ENCODE measurements around the gene GNAO1.

GNAO1 gene

DNA sequence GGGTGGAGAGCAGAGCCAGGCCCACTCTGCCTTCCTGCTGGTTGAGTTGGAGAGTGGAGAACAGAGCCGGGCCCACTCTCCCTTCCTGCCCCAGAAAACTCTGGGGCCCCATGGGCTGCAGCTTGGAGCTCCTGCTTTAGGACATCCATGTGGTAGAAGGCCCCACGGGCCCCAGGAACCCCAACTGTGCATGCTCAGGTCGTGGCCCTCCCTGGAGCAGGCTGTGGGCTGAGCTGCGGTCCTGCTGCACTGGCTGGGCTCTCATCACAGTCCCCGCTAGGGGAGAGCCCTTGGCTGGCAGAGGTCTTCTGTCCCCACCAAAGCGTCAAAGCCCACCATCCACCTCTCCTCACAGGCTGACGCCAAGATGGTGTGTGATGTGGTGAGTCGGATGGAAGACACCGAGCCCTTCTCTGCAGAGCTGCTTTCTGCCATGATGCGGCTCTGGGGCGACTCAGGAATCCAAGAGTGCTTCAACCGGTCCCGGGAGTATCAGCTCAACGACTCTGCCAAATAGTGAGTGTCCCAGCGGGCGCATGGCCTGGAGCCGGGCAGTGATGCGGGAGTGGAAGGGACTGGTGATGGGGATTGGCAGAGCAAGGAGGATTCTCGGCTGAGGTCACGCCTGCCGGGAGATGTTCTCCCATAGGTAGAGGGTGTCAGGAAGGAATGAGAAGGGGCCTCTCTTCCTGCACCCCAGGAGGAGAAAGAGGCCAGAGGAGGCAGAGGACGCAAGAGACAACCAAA lies 137.2 kb downstream of the GNAO1 start:
- in situ Hi-C loops (cut with MboI; ENCODE audit: low sequenced_read_pairs), result no loop called here

DNA sequence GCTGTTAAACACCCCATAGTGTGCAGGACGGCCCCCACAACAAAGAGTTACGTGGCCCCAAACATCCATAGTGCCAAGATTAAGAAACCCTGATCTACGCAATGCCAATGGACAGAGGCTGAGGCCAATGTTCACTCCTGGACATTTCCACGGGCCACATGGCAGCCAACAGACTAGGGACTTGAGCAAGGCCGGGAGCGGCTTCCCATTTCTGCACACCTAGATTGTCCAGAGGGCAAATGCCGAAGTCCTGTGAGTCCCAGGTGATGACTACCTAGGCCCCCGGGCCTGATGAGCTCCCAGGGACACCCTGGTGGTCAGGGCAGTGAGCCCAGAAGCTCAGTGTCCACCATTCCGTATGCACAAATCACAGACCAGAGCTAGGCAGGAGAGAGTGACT lies 138.6 kb downstream of the GNAO1 start:
- in situ Hi-C loops (cut with MboI; ENCODE audit: low sequenced_read_pairs), result no loop called here

DNA sequence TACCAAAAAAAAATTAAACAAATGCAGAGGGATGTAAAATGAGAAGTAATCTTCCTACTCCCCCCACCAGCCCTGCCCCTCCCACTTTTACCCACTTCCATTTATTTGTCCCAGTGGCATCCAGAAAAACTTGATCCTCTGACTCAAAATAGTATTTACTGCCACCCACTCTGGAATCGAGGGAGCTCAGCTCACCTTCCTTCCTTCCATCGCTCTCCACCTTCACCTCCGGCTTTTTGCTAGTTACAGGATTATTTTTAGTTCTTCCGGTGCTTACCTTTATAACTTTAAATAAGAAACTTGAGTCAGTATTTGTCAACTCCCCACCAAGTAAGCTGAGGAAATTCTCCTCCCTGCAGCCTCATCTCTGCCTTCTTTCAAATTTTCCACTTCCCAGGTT lies 139.2 kb downstream of the GNAO1 start:
- in situ Hi-C loops (cut with MboI; ENCODE audit: low sequenced_read_pairs), result no loop called here

DNA sequence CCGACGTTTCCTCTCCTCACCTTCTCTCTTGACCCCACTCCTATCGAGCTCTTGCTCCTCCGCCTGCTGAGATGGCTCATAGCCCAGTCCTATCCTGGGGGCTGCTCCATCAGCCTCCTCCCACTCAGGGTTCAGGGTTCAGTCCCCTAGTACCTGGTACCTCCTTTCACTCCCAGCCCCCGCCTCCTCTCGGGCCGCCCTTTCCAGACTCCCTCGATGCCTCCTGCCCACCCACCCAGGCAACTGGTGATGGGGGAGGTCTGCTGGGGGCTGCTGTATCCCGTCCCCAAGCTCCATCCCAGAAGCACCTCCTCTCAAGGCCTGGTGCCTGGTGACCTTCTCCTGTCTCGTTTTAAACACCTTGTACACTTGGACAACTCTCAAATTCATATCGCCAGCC lies 140.1 kb downstream of the GNAO1 start:
- in situ Hi-C loops (cut with MboI; ENCODE audit: low sequenced_read_pairs), result no loop called here

DNA sequence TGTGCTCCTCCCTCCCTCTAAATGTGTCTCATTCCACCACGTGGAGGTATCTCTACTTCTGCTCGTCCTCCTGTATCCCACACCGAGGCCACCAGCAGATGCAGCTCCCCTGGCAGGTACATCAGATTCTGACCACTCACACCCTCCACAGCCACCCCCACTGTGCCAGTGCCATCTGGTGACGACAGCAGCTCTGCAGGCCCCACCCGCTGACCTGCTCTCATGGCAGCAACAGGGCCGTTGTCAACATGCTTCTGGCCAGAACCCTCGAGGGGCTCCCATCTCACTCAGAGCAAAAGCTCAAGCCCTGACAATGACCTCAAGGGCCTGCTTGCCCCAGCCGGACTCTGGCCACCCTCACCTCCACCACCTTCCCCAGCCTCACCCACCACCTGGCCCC lies 140.6 kb downstream of the GNAO1 start:
- in situ Hi-C loops (cut with MboI; ENCODE audit: low sequenced_read_pairs), result no loop called here

DNA sequence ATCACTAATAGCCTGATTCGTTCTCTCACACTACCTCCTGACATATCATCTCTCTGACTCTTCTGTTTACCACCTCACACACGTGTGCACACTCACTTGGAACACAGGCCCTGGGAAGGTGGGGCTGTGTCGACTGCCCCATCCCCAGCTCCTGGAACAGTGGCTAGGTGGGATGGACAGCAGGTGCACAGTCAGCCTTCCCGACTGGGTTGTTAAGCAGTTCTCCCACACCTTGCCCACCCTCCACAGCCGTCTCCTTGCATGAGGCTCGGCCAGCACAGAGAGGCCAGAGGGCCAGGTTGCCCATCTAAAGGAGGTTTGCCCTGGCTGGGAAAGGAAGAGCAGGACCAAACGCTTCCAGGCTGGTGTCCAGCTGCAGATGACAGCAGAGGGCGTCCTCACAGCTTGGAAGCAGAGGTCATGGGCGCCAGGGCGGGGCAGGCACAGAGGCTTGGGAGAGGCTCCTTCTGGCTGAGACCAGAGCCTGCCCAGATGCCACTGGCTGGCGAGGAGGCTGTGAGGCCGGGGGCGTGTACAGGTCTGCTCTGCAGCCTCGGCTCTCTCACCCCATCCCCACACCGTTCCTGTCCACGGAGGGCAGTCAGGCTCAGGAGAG lies 141.3 kb downstream of the GNAO1 start:
- in situ Hi-C loops (cut with MboI; ENCODE audit: low sequenced_read_pairs), result no loop called here

DNA sequence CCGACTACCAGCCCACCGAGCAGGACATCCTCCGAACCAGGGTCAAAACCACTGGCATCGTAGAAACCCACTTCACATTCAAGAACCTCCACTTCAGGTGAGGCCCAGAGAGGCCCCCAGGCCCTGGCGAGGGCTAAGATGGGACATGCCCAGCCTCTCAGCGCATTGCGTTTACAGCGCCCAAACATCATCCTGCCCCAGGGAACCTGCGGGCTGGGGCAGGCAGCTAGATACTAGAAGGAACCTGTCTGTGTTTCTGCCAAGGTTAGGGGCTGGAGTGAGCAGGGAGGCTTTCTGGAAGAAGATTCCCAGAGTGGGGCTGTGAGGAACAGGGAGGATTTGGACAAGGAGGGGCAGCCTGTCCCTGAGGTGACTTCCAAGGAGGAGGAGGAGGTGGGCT lies 143.5 kb downstream of the GNAO1 start:
- in situ Hi-C loops (cut with MboI; ENCODE audit: low sequenced_read_pairs), result no loop called here

DNA sequence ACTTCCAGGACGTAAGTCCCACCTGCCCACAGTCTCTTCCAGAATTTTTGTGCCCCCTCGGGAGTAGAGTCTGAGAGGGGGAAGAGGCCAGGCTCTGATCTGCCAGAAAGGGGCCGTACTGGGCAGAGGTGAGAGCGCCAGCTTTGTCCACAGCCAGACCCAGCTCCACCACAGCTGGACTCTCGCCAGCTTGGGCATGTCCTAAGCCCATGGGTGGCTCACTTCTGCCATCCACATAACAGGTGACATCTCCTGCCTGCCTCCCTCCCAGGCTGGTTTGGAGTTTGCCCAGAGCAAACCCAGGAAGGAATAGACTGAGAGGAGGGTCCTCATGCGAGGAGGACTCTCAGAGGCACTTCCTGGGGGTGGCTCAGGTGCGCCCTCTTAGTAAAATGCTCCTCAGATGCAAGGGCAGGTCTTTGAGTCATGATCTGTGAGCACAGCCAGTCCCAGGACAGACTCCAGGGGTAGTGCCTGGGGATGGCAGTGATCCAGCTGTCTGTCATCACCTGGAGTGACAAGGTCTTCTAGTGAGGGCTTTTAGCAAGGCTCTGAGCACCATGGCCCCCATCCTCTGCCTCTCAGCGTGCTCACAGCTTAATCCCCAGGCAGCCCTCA lies 144.9 kb downstream of the GNAO1 start:
- in situ Hi-C loops (cut with MboI; ENCODE audit: low sequenced_read_pairs), result no loop called here

DNA sequence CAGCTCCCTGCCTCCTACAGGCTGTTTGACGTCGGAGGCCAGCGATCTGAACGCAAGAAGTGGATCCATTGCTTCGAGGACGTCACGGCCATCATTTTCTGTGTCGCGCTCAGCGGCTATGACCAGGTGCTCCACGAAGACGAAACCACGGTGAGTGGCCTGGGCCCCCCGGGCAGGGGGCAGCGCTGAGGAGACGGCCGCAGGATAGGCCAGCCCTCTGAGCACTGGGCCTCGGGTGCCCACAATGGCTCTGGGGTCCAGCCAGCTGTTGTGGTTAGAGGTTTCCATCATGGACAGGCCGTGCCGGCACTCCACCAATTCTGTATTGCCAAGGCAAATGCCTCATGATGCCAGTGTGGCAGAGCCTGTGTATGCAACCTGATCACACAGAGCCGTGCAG lies 145.4 kb downstream of the GNAO1 start:
- in situ Hi-C loops (cut with MboI; ENCODE audit: low sequenced_read_pairs), result no loop called here

DNA sequence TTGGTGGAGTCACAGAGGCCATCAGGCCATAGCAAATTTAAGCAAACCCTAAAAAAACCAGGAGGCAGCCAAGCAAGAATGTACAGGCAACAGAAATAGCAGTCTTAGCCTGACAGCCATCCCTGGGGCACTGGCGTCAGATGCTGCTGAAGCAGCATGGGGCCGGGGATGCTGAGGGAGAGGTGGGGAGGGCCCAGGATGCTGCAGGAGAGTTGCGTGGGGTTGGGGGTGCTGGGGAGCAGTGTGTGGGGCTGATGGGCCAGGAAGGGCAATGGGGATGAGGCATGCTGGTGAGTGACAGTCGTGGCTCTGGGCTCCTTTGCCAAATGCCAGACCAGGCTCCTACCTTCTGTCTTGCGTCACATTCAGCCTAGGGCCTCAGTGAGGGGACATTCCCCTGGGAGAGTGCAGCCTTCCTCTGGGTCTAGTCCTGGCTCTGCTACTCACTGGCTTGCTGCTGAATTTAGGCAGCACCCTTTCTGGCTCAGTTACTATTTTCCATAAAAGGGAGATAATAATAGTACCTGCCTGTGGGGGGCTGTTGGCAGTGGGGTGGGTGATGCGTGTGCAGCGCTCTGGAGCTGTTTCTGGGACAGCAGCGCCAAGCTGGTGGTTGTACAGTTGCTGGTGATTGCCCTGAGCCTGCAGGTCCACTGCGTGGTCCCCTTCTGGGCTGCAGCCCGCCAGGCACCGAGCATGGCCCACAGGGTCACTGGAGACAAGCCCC lies 146.0 kb downstream of the GNAO1 start:
- in situ Hi-C loops (cut with MboI; ENCODE audit: low sequenced_read_pairs), result no loop called here

DNA sequence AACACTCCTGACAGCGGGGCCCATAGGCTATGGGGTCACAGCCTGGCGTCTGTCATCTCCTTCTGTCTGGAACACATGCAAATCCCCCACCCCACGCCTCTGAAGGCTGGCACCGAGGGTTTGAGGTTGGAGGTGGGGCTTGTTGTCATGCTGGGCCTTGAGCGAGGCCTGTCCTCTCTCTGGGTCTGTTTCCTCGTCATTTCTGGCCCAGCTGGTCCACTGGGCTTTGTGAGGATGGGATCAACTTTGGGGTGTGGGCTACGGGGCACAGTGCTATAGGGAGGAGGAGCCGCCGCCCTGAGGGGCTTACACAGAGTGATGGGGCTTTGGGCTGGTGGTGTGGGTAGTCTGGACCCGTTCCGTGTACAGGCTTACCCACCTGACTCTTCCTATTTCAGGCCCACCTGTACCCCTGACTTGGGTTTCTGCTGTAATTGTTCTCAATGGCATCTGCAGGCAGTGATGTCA lies 146.6 kb downstream of the GNAO1 start:
- in situ Hi-C loops (cut with MboI; ENCODE audit: low sequenced_read_pairs), result no loop called here

DNA sequence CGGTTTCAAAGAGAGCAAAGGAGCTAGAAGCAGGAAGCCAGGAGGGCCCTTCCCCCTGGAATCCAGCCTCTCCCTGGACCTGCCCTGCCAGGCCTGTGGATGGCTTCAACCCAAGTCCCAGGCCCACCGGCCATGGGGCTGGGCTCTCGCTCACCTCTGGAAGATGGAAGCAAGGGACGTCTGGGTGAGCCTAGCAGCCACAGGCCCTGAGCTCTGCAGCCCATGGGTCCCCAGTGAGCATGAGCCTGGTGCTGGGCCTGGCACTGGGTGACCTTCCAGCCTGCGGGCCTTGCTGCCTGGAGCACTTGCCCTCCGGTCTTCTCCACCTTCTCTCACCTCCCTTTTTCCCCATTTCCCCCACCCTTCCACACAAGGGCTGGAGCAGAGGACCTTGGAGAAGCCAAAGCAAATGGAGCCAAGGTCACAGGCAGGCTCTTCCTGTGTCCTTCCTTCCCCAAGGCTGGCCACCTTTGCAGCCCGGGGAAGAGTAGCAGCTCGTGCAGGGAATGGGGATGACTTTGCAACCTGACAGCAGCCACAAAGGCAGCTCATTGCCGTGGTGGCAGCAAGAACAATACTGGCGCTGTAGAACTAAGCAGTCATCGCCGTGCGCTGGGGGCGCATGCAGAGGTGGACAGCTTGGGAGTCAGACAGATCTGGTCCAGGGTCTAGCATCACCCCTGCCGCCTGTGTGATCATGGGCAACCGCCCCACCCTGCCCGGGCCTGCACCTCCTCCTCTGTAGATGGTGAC lies 147.5 kb downstream of the GNAO1 start:
- in situ Hi-C loops (cut with MboI; ENCODE audit: low sequenced_read_pairs), result no loop called here

DNA sequence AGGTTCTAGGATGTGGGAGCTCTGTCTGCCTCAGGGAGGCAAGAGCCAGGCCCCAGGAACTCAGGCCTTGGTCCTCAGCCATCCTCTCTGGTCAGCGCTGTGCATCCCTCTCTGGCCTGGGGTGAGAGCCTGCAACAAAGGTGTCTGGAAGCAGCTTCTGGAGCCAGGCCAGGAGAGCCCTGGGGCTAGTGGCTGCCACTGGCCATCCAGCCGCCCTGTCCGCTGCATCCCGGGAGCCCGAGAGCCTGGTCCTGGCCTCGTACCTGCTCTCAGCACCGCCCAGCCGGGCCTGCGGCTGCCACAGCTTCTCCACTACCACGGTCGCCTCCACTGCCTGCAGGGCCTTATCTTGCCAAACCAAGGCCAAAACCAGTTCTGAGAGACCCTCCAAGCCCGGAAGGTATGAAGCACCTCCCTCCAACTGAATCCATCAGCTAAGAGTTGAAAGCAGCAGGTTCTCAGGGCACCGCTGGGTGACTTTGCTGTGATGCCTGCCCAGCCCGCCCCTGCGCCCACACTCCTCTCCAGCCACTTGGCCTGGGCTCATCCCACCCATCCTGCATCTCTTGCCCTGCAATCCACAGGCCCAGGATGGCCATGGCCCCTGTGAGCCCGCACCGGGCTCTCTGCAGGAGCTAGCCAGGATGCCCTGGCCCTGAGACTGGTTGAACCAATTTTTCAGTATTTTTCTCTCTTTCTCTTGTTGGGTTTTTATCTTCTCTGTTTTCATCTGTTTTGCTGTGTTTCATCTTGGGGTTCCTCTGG lies 148.3 kb downstream of the GNAO1 start:
- in situ Hi-C loops (cut with MboI; ENCODE audit: low sequenced_read_pairs), result no loop called here

DNA sequence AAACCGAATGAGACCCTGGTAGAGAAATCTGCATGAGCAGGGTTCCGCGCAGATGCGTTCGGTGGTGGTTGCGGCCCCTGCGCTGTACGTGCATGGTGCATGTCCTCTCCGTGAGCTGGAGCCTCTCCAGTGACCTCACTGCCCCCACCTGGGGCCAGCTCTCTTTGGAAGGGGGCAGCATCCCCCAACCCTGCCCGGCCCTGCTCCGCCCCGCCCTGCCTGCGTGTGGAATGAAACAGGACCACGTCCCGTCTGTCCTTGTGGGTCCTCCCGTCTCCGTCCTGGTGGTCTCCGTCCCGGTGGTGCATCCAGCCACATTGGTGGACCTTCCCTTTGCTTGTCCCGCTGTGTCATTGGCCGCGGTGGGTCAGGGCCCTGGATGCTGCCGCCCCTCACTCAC lies 149.1 kb downstream of the GNAO1 start:
- in situ Hi-C loops (cut with MboI; ENCODE audit: low sequenced_read_pairs), result no loop called here

DNA sequence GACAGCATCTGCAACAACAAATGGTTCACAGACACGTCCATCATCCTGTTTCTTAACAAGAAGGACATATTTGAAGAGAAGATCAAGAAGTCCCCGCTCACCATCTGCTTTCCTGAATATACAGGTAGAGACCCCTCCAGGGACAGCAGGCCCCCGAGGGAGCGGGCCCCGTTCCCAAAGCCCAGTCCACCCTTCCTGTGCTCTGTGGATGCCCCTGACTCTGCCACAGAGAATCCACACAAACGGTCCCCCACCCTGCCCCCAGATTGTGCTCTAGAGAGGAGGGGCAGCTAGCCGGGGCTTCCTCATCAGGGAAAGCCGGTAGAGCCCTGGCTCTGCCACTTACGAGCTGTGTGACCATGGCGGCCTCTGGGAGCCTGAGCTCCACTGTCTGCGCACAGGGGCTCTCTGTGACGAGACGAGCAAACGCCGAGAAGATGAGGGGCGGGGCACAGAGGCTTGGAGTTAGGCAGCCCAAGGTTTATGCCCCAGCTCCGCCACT lies 149.6 kb downstream of the GNAO1 start:
- in situ Hi-C loops (cut with MboI; ENCODE audit: low sequenced_read_pairs), result no loop called here

DNA sequence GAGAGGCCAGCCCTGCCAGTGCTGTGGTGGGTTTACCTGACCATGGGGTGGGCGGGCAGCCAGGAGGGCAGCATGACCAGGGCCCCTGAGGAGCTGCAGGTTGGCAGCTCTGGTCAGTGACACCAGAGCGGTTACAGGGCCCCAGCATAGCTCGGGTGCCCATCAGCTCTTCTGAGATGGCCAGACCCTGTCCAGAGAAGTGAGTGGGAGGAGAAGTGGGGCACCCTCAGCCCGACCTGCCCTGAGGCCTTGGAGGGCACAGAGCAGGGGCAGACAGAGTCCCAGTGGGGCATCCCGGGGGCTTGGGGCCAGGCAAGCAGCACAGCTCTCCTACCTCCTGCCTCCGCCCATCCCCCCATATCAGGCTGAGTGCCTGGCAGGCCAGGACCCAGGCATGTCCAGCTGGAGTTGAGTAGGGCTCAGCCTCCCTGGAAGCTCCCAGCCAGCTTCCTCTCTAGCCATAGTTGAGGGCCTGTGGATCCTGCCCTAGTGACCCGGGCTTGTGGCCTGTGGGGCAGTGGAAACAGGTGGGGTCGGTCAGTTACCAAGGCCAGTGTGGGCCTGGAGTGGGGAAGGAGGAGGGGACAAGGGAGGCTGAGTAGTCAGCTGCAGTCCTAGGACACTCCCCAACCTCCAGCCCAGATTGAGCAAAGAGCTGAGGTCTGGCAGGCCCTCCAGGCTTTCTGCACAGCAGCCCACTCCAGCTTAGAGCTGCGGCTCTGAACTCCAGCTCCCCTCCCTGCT lies 150.5 kb downstream of the GNAO1 start:
- in situ Hi-C loops (cut with MboI; ENCODE audit: low sequenced_read_pairs), result no loop called here

DNA sequence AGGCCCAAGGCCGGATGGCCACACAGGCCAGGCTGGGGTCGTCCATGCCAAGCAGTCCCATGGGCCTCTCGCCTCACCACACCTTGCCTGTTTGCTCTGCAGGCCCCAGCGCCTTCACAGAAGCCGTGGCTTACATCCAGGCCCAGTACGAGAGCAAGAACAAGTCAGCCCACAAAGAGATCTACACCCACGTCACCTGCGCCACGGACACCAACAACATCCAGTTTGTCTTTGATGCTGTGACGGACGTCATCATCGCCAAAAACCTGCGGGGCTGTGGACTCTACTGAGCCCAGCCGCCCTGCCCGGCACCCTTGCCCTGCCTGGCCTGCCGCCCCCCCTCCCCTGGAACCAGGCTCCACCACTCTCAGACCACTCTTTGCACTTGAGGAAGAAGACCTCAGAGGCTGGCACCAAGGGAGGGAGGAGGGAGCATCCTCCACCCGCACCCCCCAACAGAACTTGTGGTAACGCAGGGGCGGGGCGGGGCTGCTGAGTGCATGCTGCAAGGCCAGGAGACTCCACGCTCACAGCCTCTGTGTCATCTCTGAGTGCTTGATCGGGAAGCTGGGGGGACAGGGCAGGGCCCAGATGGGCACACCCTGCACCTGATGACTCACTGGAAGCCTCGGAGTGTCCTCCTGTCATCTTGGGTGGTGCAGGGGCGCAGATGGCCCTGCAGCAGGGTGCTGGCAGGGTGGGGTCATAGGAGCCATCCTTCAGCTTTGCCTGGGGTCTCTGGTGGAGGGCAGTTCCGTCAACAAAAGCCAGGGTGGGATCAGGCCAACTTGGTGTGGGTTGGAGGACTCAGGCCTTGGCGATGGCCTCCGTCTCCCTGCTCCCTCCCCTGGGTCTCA lies 152.6 kb downstream of the GNAO1 start:
- in situ Hi-C loops (cut with MboI; ENCODE audit: low sequenced_read_pairs), result no loop called here

All from hTERT RPE-1 (cell line).